B cell (primary cell): Measurements from ENCODE around the gene SPATA2. TPM values are rescaled to one million over a fixed set of nuclear protein-coding genes. Genes with fewer than 3 reads are reported as not detected.
A peak's percentile ranks its signal among the peaks of the same experiment; 100 is the strongest.

Experiments used
- ATAC-seq: fragments of 200-7000 bp; cut with Tn5 transposase; one replicate; pipeline ENCODE4 v1.10.0; 2021; ENCODE audit warnings: low read depth, mild to moderate bottlenecking, moderate number of reproducible peaks, moderate library complexity
- CTCF ChIA-PET: fragments of 350-600 bp; sonication (Branson Sonifier 250); formaldehyde crosslinking; loops from one replicate; lab custom pipeline; 2021; ENCODE audit warnings: antibody characterized with exemption, inconsistent platforms; lab: Charles Lee
- POLR2A ChIA-PET: fragments of 350-600 bp; sonication (Branson Sonifier 250); formaldehyde crosslinking; loops from one replicate; lab custom pipeline; 2021; ENCODE audit warnings: antibody characterized with exemption; lab: Charles Lee
- DNase-seq: peaks from one replicate; pipeline ENCODE4 v3.0.0; 2013
- H2AFZ ChIP-seq: 2 replicates; pipeline ENCODE4 v1.6.1; 2012; ENCODE audit warnings: mild to moderate bottlenecking, low read depth, low read length; ENCODE audit not compliant: insufficient read depth, poor library complexity, severe bottlenecking
- H3K27ac ChIP-seq, 2 donors: 1 replicate in 1 of 2; 2 replicates in 1 of 2; pipeline ENCODE4 v1.5.1; 2012 to 2013; ENCODE audit warnings: low read length in 2 of 2, mild to moderate bottlenecking in 2 of 2, moderate library complexity in 1 of 2
- H3K27me3 ChIP-seq, 4 experiments: fragments of 200-600 bp in 1 of 4; sonication (generic) in 1 of 4; replicated peaks in 1 of 4; 1 replicate in 2 of 4; 2 replicates in 2 of 4; pipeline versions ENCODE4 v1.6.1 to v1.7.0; 2013 to 2016; ENCODE audit warnings: low read length in 3 of 4, mild to moderate bottlenecking in 2 of 4, mixed read lengths in 1 of 4, moderate library complexity in 1 of 4; ENCODE audit not compliant: insufficient read depth in 4 of 4, control insufficient read depth in 3 of 4; ENCODE audit errors: control extremely low read depth in 1 of 4
- H3K36me3 ChIP-seq, 2 experiments: replicated peaks in 1 of 2; 1 replicate in 1 of 2; 2 replicates in 1 of 2; pipeline versions ENCODE4 v1.6.1 to v1.7.1; 2013; ENCODE audit warnings: low read length in 1 of 2; ENCODE audit not compliant: insufficient read depth in 2 of 2, control insufficient read depth in 1 of 2; ENCODE audit errors: control extremely low read depth in 1 of 2, extremely low read depth in 1 of 2
- H3K4me1 ChIP-seq, 2 donors: fragments of 200-600 bp in 1 of 2; sonication (generic) in 1 of 2; 1 replicate in 1 of 2; 2 replicates in 1 of 2; pipeline versions ENCODE4 v1.5.1 to v1.6.1; 2013 to 2017; ENCODE audit warnings: low read length in 2 of 2; ENCODE audit not compliant: control insufficient read depth in 2 of 2, insufficient read depth in 2 of 2
- H3K4me2 ChIP-seq: replicated peaks from 2 replicates; pipeline ENCODE3; 2012; ENCODE audit warnings: mild to moderate bottlenecking, low read depth, low read length; ENCODE audit not compliant: poor library complexity, severe bottlenecking
- H3K4me3 ChIP-seq, 5 experiments: fragments of 200-600 bp in 1 of 5; sonication (generic) in 1 of 5; 1 replicate in 3 of 5; 2 replicates in 2 of 5; pipeline versions ENCODE4 v1.5.1 to v1.7.0; 2011 to 2016; ENCODE audit warnings: low read length in 4 of 5, mild to moderate bottlenecking in 4 of 5, low read depth in 2 of 5, control low read depth in 1 of 5, moderate library complexity in 1 of 5; ENCODE audit not compliant: insufficient read depth in 1 of 5; ENCODE audit errors: control extremely low read depth in 1 of 5, extremely low read depth in 1 of 5
- H3K79me2 ChIP-seq: fragments of 200-600 bp; sonication (generic); one replicate; pipeline ENCODE4 v1.6.0; 2016; ENCODE audit warnings: low read length; ENCODE audit not compliant: control insufficient read depth, insufficient read depth
- H3K9ac ChIP-seq: fragments of 200-600 bp; sonication (generic); 2 replicates; pipeline ENCODE4 v1.6.1; 2017; ENCODE audit warnings: mild to moderate bottlenecking, low read length, moderate library complexity
- H3K9me3 ChIP-seq, 3 donors: one replicate each; pipeline versions ENCODE4 v1.6.1 to v1.7.1; 2013; ENCODE audit warnings: low read length in 2 of 3; ENCODE audit not compliant: control insufficient read depth in 2 of 3, insufficient read depth in 1 of 3; ENCODE audit errors: control extremely low read depth in 1 of 3
- H4K20me1 ChIP-seq: 2 replicates; pipeline ENCODE4 v1.6.0; 2012; ENCODE audit warnings: mild to moderate bottlenecking, low read length; ENCODE audit not compliant: insufficient read depth, control insufficient read depth, poor library complexity, severe bottlenecking
- H3K27ac Mint-ChIP-seq: one replicate; pipeline ENCODE4 v1.8.0; 2021; ENCODE audit warnings: mixed read lengths
- H3K27me3 Mint-ChIP-seq: one replicate; pipeline ENCODE4 v1.8.0; 2021; ENCODE audit warnings: mixed read lengths
- H3K4me1 Mint-ChIP-seq: one replicate; pipeline ENCODE4 v1.8.0; 2021; ENCODE audit warnings: mixed read lengths
- H3K4me3 Mint-ChIP-seq: one replicate; pipeline ENCODE4 v1.8.0; 2021; ENCODE audit warnings: mixed read lengths
- H3K9me3 Mint-ChIP-seq: one replicate; pipeline ENCODE4 v1.8.0; 2022; ENCODE audit warnings: mixed read lengths; ENCODE audit not compliant: insufficient read depth
- CTCF ChIP-seq: fragments of 200-600 bp; IDR thresholded peaks from one replicate; pipeline ENCODE4 v1.8.0; 2022; ENCODE audit warnings: antibody characterized with exemption, mild to moderate bottlenecking
- EZH2 ChIP-seq: IDR thresholded peaks from 2 replicates; pipeline ENCODE4 v1.6.1; 2012; ENCODE audit warnings: borderline replicate concordance, low read depth, mild to moderate bottlenecking, moderate library complexity, low read length; ENCODE audit not compliant: insufficient read depth, poor library complexity, severe bottlenecking
- WGBS: methylation state at CpG from one replicate; pipeline ENCODE4 v1.1.5; 2013; ENCODE audit warnings: missing lambda C conversion rate; ENCODE audit not compliant: insufficient coverage; 5-methylcytosine and 5-hydroxymethylcytosine counted together
- intact Hi-C: fragments of 100-400 bp; cut with micrococcal nuclease; formaldehyde crosslinking; loops from one replicate; pipeline ENCODE4 v1.10.0; 2022
- polyA plus RNA-seq: library from polyadenylated mRNA; depleted of rRNA; stranded (reverse); fragments of >200 nt; gene quantifications from 2 replicates; pipeline ENCODE4 v1.2.3, GENCODE V29; 2012
- total RNA-seq, 2 donors: library from RNA; stranded (reverse); fragments of 120-200 nt in 1 of 2; gene quantifications; 1 replicate in 1 of 2; 2 replicates in 1 of 2; pipeline versions ENCODE4 v1.2.3 to v1.2.4, GENCODE V29; 2013 to 2022

The SPATA2 gene
- total and polyA plus RNA-seq, 2 donors (not counting 1 experiment from before 2014, with no cell fraction given), result 10.7 to 20.0 TPM

DNA sequence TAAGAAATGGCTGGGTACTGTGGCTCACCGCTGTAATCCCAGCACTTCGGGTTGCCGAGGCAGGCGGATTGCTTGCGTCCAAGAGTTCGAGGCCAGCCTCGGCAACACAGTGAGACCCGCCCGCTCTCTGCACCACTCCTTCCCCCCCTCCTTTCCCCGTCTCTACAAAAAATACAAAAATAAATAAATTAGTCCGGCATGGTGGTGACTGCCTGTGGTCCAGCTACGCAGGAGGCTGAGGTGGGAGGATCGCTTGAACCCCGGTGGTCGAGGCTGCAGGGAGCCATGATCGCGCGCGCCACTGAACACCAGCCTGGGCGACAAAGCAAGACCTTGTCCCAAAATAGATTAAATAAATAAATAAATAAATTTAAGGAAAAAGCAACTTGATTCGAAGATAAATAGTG lies 20.4 kb upstream of the SPATA2 start:
- 14% methylated on average over 6 of the region's 21 CpGs for WGBS
- ChIA-PET POLR2A (interaction anchor here (0.6 to 2.1 kb wide), 8 partner anchors 19 to 1040 kb away, joined by 3 to 19 read pairs (median 4); partner anchors contain the start of genes PEDS1 and ZNFX1), CTCF (interaction anchor here (0.5 to 2.1 kb wide), 8 partner anchors 9 to 255 kb away, joined by 3 to 10 read pairs (median 4); partner anchors contain the start of gene CEBPB)
- Histone ChIP-seq H3K4me3 (peak overlapping the region; percentile 59 to 99 (median 94)), H3K36me3 (peaks cover 1 to 3% of the 10 kb centered on the region in 2 experiments), H3K9ac (peak overlapping the region; percentile 98), H4K20me1 (peaks cover 43% of the 10 kb centered on the region), H3K79me2 (peaks cover 52% of the 10 kb centered on the region), H3K27me3 (no peaks in the 10 kb centered on the region), H2AFZ (peak overlapping the region; percentile 66), H3K4me2 (peak overlapping the region; percentile 87), H3K9me3 (no peaks in the 10 kb centered on the region), H3K4me1 (peaks cover 33 to 42% of the 10 kb centered on the region in 2 donors), H3K27ac (peak overlapping the region; percentile 66 to 69)
- intact Hi-C loops, result loop anchor here (1.0 to 5.0 kb wide), 7 partner anchors 7 to 797 kb away; partner anchors contain the start of genes PARD6B, SLC9A8 and SPATA2
- no peaks in the 10 kb centered on the region for H3K27me3 Mint-ChIP-seq
- H3K4me3 Mint-ChIP-seq, result peak overlapping the region; percentile 99
- ATAC-seq (peak; percentile 2), DNase-seq (no peak)
- TF ChIP-seq EZH2 (no peak), CTCF (no peak)
- peak overlapping the region; percentile 88 for H3K27ac Mint-ChIP-seq
- H3K9me3 Mint-ChIP-seq, result no peaks in the 10 kb centered on the region
- H3K4me1 Mint-ChIP-seq, result peaks cover 43% of the 10 kb centered on the region

DNA sequence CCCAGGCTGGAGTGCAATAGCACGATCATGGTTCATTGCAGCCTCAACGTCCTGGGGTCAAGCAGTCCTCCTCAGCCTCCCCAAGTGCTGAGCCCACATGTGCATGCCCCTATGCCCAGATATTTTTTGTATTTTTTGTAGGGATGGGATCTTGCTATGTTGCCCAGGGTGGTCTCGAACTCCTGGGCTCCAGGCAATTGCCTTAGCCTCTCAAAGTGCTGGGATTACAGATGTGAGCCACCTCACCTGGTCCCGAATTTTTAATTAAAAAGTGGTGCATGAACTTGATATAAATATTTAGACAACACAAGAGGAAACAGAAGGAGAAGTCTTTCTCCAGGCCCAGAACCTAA lies 13.8 kb upstream of the SPATA2 start:
- no peak overlapping the region for H3K27ac ChIP-seq
- no peaks in the 10 kb centered on the region for H4K20me1 ChIP-seq
- ChIA-PET POLR2A (no interaction called here), CTCF (interaction anchor here (1.5 kb wide), 1 partner anchor 12 kb away, joined by 3 read pairs; no protein-coding TSS in a partner anchor)
- H2AFZ ChIP-seq, result peak overlapping the region; percentile 20
- TF ChIP-seq CTCF (no peak), EZH2 (no peak)
- DNase-seq (no peak), ATAC-seq (no peak)
- H3K4me3 ChIP-seq, result no peak overlapping the region
- intact Hi-C loops, result no loop called here
- H3K4me1 ChIP-seq, result no peaks in the 10 kb centered on the region
- peak overlapping the region; percentile 17 for H3K4me2 ChIP-seq
- WGBS, result 7% methylated on average over 2 of the region's 4 CpGs
- no peak overlapping the region for H3K9ac ChIP-seq
- H3K27me3 ChIP-seq, result no peaks in the 10 kb centered on the region
- no peak overlapping the region for H3K4me3 Mint-ChIP-seq
- H3K9me3 Mint-ChIP-seq, result no peaks in the 10 kb centered on the region
- peaks cover 8% of the 10 kb centered on the region for H3K4me1 Mint-ChIP-seq
- H3K9me3 ChIP-seq, result no peaks in the 10 kb centered on the region
- peaks cover 7% of the 10 kb centered on the region for H3K27me3 Mint-ChIP-seq
- no peak overlapping the region for H3K27ac Mint-ChIP-seq
- H3K36me3 ChIP-seq, result no peaks in the 10 kb centered on the region
- no peaks in the 10 kb centered on the region for H3K79me2 ChIP-seq
